Measurements from ENCODE around the gene CHKA.
A peak's percentile ranks its signal among the peaks of the same experiment; 100 is the strongest.

The CHKA gene

DNA sequence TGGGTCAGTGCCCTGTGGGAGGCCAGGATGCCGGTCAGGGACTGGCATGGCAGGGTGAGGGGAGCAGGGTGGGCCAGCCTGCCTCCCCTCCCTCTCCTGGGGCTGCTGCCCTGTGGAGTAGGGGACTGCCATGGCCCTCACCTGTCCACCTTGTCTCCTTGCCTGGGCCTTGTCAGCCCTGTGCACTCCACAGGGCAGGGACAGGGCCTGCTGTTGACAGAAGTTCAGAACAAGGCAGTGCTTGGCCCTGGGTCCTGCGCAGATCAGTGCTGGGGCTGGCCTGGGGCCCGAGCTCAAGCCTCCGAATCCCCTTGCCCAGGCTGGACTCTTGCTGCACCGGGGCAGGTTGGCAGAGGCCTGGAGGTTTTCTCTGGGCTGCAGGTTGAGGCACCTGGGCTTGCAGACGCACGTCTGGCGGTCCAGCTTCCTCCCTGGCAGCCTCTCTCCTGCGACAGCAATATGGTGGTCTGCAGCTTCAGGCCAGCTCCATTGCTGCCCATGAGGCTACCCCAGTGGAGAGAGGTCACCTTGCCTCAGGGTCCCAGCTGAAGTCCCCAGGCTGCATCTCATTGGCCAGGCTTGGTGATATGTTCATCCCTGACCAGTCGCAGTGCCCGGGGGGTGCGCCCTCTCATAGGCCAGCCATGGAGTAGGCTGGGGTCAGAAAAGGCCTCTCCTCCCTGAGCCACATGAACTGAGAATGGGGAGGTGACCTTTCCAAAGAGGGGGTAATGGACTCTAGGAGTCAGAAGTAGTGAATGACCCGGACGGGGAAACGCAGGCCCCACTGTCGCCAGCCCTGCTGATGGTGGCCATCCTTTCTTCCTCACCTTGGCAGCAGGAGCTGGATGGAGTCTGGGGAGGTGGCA is 21.5 kb upstream of the CHKA start:
- no peak for DNase-seq

DNA sequence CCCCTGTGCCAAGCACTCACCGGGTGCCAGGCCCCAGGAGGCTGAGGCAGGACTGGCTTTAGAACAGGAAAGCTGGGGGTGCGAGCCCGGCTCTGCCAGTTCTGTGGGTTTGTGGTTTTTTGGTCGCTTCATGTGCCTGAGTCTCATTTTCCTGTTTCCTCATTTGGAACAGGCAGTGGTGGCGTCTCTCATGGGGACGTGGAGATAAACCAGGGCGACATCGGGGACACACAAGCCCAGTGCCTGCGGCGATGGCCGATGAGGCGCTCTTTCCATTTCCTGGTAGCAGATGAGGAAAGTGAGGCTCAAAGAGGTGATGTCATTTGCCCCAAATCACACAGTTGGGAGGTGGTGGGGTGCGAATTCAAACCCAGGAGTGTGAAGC is 20.8 kb upstream of the CHKA start:
- no peak for DNase-seq

DNA sequence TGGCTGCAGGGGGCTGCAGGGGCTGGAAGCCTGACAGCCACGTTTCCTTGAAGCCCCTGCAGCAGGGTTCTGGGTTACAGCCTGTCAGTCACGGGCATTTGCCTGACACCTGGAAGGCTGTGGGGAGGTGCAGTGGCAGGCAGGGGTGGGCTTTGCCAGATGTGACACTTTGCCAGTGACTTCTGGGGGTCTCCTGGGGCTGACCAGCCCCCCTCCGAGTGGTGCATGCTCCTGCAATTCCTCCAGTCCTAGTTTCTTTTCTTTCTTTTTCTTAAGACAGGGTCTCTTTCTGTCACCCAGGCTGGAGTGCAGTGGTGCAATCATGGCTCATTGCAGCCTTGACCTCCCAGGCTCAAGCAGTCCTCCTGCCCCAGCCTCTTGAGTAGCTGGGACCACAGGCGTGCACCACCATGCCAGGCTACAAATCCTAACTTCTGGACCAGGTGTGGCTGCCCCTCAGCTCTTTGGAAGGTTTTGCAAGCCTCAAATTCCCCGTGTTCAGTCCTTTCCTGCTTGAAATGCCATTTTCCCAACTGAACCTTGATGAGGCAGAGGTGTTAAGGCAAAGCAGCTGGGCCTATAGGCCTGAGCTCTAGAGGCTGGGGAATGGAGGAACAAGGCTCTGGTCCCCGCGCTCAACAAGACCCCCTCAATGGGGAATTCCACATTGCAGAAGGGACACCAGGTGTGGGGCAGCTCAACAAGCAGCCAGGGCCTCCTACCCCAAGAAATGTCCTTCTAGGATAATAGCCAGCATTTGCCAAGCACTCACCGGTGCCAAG is 20.2 kb upstream of the CHKA start:
- DNase-seq = no peak

DNA sequence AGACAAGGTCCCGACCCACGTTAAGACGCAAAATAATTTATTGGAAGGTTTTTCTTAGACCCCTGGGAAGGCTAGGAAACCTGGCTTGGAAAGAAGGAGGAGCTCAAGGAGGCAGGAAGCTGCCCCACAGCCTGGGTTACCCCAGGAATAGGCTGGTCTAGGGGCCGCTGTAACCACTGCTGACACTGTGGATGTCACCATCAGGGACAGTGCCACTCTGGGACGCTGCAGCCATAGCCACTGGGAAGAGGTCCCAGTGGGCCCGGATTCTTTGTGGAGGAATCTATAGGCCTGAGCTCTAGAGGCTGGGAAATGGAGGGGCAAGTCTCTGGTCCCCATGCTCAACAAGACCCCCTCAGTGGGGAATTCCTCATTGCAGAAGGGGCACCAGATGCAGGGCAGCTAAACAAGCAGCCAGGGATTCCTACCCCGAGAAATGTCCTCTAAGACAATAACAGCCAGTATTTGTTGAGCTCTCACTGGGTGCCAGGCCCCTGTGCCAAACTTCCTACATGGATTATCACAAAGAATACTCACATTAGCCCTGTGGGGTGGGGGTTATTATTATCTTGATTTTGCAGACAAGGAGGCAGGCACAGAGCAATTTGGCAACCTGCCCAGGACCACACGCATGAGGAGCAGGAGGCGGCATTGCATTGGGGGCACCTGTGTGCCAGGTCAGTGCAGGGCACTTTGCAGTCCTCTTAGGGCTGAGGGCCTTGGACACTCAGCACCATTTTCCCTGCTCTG is 19.5 kb upstream of the CHKA start:
- DNase-seq = no peak

DNA sequence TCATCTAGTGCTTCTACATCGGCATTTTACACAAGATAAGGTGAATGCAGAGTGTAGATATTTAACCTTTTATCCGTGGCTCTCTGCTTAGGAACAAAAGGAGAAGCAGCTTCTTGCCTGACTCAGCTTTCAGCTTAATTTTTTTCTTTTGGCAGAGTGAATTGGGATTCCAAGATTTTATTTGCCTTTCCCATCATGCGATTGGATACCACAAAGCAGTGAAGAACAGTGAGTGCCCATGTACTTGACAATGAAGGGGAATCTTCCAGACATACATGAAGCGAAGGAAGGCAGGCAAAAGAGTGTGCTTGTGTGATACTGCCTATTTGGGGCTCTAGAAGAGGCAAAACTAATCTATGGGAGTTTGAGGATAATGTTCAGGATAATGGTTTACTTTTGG is 17.0 kb upstream of the CHKA start:
- no peak for DNase-seq

DNA sequence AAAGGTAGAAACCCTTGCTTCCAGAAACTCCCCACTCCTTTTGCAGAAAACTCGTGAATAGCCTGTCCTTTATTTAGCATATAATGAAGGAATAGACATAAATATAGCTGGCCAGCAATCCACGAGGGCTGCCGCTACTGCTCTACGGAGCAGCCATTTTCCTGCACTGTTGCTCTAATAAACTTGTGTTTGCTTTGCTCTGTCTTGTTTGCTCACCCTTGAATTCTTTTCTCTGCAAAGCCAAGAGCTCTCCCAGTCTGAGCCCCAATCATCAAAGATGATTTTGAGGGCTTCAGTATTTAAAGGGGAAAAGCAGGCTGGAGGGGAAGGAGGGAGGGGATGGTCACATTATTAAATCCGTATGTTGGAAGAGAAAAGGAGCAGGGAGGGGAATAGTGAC is 16.6 kb upstream of the CHKA start:
- no peak for DNase-seq

DNA sequence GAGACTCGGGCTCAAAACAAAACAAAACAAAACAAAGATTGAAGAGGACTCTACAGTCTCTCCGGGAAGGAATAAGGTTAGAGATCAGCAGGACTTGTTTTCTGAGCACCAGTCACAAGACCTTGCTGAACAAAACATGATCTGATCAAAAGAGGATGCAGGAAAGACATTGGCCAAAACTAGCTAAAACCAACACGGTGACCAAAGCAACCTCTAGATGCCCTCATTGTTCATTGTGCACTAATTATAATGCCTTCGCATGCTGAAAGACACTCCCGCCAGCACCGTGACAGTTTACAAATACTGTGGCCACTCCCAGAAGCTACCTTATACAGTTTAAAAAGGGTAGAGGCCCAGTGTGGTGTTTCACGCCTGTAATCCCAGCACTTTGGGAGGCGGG is 15.7 kb upstream of the CHKA start:
- no peak for DNase-seq

DNA sequence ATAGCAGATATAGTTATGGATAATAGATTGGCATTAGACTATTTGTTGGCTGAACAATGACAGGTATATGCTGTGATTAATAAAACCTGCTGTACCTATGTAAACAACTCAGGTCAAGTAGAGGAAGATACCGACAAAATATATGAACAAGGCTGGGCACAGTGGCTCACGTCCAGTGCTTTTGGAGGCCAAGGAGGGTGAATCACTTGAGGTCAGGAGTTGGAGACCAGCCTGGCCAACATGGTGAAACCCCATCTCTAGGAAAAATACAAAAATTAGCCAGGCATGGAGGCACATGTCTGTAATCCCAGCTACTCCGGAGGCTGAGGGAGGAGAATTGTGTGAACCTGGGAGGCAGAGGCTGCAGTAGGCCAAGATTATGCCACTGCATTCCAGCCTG is 14.0 kb upstream of the CHKA start:
- no peak for DNase-seq

DNA sequence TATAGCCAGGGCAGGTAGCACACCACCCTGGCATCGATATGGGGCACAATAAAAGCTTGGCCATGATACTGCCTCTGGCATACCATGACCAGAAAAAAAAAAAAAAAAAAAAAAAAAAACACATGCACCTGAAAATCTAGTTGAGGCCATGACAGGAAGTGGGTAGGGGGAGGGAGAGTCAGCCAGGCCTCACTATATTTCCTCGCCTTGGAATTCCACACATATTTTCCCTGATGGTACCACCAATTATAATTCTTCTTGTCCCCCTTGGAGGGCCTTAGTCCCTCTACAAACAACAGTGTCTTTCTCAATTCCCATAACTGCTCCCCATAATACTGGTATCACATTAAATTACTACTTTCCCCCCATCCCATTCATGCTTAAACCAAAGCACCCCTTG is 12.6 kb upstream of the CHKA start:
- DNase-seq = no peak

DNA sequence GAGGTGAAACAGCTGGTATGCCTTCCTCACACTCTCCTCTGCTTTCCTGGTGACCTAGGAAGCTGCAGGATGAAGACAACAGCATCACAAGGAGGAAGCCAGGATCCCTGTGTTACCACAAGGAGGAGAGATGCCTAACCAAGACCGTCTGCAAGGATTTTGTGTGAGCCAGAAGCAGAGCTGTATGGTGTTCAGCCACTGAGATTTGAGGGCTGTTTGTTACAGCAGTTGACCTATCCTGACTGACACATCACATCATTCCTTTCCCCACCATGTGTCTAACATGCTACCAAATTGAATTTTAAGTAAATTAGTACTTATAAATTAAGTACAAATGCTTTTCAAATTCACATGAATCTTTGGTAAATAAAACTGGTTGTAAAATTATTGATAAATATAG is 8.9 kb upstream of the CHKA start:
- no peak for DNase-seq

DNA sequence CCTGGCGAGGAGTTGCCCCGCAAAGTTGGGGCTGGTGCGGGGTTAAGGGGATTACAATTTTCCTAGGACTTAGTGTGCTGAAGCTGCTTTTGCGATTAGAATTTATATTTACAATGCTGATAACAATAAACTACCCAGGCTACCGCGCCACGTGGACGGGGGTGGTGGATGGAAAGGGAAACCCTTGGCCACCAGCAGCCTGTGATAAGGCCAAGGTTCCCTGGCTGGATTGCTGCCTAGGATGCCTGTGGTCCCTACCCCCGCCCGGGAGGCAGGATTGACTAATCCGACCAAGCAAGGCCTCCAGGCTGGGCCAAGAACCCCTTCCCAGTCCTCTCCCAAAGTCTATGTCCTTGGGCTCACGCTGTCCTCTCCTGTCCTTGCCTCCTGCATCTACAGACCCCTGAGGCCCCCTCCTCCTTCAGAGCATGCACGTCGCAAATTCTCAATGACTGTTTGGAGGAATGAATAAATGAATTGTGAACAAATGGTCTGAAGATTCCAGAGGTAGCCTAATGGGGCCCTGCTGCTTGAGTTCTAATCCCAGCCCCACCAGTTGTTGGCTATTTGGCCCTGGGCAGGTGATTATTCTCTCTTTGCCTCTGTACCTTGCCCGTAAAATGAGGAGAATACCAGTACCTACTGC is 7.6 kb upstream of the CHKA start:
- no peak for DNase-seq

DNA sequence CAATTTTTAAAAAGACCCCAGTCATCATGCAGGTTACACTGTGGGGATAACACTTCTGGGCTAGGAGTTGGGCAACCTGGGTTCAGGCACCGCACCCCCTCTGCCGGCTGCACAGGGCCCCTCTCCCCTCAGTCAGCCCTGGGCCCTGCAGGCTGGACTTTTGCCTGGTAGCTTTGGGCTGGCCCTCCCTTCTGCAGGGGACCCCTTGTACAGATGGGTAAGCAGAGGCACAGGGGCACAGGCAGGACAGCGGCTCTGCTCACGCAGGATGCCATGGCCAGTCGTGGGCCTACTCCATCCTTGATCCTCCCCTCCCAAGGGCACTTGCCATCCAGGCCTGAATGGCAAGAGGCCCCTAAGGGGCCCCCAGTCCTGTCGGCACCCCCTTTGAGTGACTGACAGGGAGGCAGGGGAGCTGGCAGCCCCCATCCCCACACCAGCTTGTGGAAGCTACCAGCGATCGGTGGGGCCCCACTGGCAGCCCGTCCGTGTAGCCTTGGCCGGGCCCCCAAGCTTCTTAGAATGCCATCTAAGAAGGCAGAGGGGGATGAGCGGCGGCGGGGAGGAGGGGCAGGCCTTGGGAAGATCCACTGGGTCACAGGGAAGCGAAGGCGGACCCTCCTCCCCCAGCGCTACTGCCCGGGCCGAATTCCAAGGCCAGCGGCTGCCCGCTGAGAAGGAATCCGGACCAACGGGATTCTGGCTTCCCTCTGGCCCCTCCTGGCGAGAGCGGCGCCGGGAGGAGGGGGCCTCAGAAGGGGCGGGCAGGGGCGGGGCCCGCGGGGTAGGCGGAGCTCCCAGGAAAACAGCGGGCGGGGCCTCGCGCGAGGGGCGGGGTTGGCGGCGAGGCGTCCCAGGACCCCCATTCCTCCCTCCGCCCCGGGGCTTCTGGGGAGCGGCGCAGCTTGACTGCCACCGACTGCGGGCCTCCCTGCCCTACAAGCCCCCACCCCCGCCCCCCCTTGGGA is 6.8 kb upstream of the CHKA start:
- no peak for DNase-seq

DNA sequence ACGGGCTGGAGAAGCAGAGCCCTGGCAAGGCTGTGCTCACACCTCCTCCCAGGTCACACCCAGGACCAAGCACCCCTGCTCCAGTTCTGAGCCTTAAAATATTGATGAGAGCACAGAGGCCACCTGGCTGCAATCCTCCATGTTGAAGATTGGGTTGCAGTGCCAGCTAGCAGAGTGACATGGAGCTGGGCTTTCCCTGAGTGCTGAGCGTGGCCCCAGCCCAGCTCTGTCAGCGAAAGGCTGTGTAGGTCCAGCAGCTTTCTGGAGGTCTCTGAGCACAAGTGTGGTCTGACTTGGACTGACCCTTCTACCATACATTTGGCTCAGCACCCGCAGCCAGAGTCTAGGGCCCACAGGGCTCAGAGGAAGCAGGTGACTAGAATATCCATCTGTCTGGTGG is 4.0 kb upstream of the CHKA start:
- DNase-seq = no peak

DNA sequence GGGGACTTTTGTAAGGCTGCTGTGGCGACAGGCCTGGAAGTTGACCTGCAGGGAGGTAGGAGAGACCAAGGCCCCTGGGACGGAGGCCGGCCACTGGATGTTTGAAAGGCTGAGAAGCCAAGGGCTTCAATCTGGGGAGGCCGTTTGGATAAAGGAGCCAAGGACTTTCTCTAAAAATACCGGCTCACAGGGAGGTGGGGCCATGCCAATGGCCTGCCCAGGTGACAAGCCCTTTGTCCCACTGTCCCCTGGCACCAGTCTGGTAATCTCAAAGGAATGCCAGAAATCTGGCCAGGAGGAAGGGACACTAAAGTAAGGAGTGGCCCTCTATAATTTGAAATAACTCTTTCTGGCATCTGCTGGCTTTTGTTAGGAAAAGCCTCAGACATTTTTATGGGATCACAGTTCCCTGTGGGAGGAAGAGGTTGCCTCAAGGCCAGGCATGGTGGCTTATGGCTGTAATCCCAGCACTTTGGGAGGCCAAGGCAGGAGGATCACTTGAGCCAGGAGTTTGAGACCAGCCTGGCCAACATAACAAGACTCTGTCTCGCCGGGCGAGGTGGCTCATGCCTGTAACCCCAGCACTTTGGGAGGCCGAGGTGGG is 1.9 kb upstream of the CHKA start:
- DNase-seq = no peak

DNA sequence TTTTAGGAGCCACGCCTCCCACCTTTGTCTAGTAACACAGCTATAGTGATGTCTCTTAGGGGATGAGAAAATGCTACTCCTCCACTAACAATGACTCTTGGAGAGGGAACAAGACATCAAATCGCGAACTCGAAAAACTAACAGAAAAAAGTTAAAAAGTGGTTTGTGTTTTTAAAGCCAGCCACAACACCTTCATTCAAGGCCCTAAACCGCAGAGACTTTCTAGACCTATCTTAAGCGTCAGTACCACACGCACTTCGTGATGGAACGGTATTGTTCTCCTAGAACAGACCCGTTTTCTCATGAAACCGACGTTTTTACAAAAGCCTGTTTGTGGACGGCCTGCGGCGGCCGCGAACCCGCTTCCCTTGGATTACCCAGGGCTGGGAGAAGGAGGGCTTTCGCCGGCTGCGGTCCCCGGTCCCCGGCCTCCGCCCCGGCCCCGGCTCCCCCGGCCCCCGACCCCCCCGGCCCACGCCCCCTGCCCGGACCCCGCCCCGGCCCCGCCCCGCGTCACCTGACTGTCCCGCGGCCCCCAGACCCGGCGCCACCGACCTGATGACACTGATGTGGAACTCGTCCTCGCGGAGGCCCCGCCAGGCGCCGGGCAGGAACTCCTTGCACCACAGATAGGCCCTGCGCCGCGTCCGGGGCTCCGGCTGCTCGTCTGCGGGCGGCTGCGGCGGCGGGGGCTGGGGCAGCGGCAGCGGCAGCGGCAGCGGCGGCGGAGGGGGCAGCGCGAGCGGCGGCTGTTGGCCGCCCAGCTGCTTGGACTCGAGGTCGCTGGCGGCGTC is 718 bp downstream of the CHKA start:
- DNase-seq = peak; percentile 7 to 22

DNA sequence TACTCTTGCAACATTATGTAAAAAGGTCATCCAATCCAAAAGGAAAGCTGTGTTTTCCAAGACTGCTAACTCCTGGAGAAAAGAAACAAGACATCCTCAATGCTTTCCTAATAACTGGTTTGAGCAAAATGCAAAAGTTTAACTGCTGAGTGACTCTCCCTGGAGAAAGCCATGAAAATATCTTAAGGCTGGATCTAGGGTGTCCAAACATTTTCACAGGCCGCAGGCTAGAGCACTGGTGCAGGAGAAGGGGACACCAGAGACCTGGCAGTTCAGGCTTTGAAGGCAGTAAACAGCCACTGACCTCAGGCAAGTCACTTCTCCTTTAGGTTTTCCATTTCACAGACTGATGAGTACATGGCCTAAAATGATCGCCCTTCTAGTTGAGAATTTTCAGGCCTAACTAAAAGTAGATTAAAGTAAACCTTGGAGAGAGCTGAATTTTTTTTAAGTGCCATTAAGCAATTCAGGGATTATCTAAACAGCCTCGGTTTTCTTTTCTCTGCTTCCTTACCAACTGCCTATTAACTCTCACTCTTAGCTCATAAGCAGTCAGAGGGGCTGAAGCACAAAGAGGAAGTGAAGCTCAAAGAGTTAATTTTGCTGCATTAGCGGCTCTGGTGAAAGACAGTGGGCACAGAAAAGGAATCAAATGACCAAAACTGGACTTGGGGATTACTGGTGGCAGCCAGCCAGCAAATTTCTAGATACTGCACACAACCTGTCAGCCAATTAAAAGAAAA is 2.3 kb downstream of the CHKA start:
- DNase-seq = no peak

DNA sequence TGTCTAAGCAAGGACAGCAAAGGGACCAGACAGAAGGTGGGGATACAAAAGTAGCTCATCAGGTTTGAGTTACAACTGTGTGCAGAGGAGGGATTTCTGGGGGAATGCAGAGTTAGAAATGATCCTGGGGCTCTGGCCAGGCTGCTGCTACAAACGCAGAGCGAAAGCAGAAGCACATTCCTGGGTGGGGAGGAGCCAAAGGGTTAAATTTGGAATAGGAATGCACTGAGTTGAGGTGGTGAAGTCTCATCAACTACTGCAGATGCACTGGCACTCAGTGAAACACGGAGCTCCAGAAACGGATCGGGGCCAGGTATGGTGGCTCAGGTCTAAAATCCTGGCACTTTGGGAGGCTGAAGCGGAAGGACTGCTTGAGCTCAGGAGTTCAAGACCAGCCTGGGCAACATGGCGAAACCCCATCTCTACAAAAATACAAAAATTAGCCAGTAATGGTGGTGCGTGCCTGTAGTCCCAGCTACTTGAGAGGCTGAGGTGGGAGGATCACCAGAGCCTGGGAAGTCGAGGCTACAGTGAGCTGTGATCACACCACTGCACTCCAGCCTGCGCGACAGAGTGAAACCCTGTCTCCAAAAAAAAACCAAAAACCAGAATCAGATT is 3.2 kb downstream of the CHKA start:
- no peak for DNase-seq

DNA sequence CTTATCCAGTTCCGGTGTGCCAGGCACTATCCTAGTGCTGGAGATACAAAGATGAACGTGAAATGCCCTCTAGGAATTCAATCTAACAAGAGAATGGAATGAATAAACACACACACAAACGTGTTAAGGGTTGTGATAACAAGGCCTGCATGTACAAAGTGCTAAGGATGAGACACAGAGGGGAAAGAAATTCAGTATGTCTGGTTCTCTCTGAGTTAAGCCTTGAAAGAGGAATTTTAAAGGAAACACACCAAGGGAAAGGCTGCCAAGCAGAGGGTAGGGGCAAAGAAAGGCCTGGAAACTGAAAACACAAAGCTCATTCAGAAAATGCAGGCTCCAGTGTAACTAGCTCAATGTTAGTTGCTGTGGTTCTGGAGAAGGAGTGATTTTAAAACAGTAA is 4.2 kb downstream of the CHKA start:
- no peak for DNase-seq

DNA sequence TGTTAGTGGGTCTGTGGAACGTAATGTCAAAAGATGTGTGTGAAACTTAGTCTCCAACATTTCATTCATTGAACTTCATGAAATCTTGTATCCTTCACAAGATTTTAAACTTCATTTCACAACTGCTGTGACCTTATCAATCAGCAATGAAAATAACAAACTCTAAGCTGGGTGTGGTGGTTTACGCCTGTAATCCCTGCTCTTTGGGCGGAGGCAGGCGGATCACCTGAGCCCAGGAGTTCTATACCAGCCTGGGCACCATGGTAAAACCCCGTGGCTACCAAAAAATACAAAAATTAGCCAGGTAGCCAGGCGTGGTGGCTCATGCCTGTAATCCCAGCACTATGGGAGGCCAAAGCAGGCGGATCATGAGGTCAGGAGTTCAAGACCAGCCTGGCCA is 5.1 kb downstream of the CHKA start:
- no peak for DNase-seq

Measured in NCI-H1930 (cell line).